ENCODE measurements around the gene DNAAF8. TPM values are rescaled to one million over a fixed set of nuclear protein-coding genes. Genes with fewer than 3 reads are reported as not detected.

DNAAF8 gene
- polyA plus RNA-seq, 3 donors = 0.04 to 0.36 TPM; not detected in 1

DNA sequence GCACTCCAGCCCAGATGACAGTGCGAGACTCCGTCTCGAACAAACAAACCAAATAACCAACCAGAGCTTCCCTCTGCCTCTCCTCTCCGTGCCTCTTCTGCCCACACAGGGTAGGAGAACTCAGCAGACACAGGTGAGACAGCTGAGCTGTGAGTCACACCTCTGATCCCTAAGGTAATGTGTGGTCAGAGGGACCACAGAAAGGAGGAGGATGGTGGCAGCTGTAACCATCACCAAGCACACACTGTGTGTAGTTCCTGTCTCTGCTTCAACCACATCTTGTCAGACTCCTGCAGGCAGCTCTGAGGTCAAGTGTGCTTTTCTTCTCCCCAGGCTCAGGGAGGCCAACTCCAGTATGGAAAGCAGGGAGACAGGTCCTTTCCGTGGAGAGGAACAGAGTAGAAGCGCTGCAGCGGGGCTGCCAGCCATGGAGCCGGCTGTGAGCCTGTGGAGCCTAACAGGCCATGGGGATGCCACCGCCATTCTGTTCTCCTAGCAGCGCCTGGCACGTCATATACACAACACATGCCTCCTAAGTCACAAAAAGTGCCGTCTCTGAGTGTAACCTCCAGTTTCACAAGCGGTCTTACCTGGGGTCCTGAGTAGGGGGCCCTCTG is 33.8 kb upstream of the DNAAF8 start:
- peaks cover 67 to 91% of the 10 kb centered on the region in 2 donors for H3K36me3 ChIP-seq (replicated peaks in 1 of 2; ENCODE audit: control insufficient read depth in 1 of 2, insufficient read depth in 2 of 2, low read length in 2 of 2)
- intact Hi-C loops (cut with micrococcal nuclease) = no loop called here
- Mint-ChIP-seq H3K27me3 (ENCODE audit: low read depth in 3 of 3) (peaks cover 0 to 2% (median 0%) of the 10 kb centered on the region in 3 donors), H3K9me3 (no peaks in the 10 kb centered on the region), H3K27ac (peak overlapping the region in 2 of 7 donors; percentile 18 to 42), H3K4me1 (no peaks in the 10 kb centered on the region), H3K4me3 (no peak overlapping the region), H3K36me3 (peaks cover 46 to 87% of the 10 kb centered on the region in 2 donors)
- no peak overlapping the region for H3K9ac ChIP-seq (ENCODE audit: insufficient read depth, low read length, poor library complexity, severe bottlenecking)
- H3K27ac ChIP-seq (ENCODE audit: low read depth in 1 of 2, low read length in 2 of 2) = no peak overlapping the region
- no peak overlapping the region for H3K4me2 ChIP-seq (replicated peaks; ENCODE audit: extremely low read depth, low read length, poor library complexity, severe bottlenecking)
- peaks cover 7% of the 10 kb centered on the region for H4K20me1 ChIP-seq (ENCODE audit: insufficient read depth, low read length)
- H3K9me3 ChIP-seq (replicated peaks in 1 of 2; ENCODE audit: control insufficient read depth in 1 of 2, insufficient read depth in 1 of 2, low read length in 2 of 2) = no peaks in the 10 kb centered on the region
- no peak overlapping the region for H3K4me3 ChIP-seq (replicated peaks in 1 of 3; ENCODE audit: low read depth in 2 of 3, low read length in 3 of 3)
- peaks cover 6% of the 10 kb centered on the region for H3K79me2 ChIP-seq (ENCODE audit: insufficient read depth, low read length)
- TF ChIP-seq CTCF (IDR thresholded peaks at IDR 0.05) = no peak
- H2AFZ ChIP-seq (ENCODE audit: insufficient read depth, low read depth, low read length, poor library complexity, severe bottlenecking) = no peak overlapping the region
- H3K4me1 ChIP-seq (ENCODE audit: control insufficient read depth in 1 of 2, insufficient read depth in 2 of 2, low read length in 2 of 2) = no peaks in the 10 kb centered on the region
- no peak for DNase-seq
- H3K27me3 ChIP-seq (ENCODE audit: control insufficient read depth in 2 of 2, insufficient read depth in 2 of 2, low read length in 2 of 2) = no peaks in the 10 kb centered on the region
- WGBS (ENCODE audit: insufficient coverage) = 91% methylated on average over 5 of the region's 13 CpGs

GRCh38 chr16:4700997-4701743 is 33.2 kb upstream of the DNAAF8 start:
- Histone ChIP-seq H3K27ac (ENCODE audit: low read depth in 1 of 2, low read length in 2 of 2) (no peak overlapping the region), H3K79me2 (ENCODE audit: insufficient read depth, low read length) (no peaks in the 10 kb centered on the region), H3K4me2 (replicated peaks; ENCODE audit: extremely low read depth, low read length, poor library complexity, severe bottlenecking) (no peak overlapping the region), H3K9ac (ENCODE audit: insufficient read depth, low read length, poor library complexity, severe bottlenecking) (no peak overlapping the region), H3K9me3 (replicated peaks in 1 of 2; ENCODE audit: control insufficient read depth in 1 of 2, insufficient read depth in 1 of 2, low read length in 2 of 2) (no peaks in the 10 kb centered on the region), H2AFZ (ENCODE audit: insufficient read depth, low read depth, low read length, poor library complexity, severe bottlenecking) (no peak overlapping the region), H3K4me1 (ENCODE audit: control insufficient read depth in 1 of 2, insufficient read depth in 2 of 2, low read length in 2 of 2) (no peaks in the 10 kb centered on the region), H3K4me3 (replicated peaks in 1 of 3; ENCODE audit: low read depth in 2 of 3, low read length in 3 of 3) (no peak overlapping the region), H3K36me3 (replicated peaks in 1 of 2; ENCODE audit: control insufficient read depth in 1 of 2, insufficient read depth in 2 of 2, low read length in 2 of 2) (peaks cover 60 to 85% of the 10 kb centered on the region in 2 donors), H4K20me1 (ENCODE audit: insufficient read depth, low read length) (peaks cover under 1% of the 10 kb centered on the region), H3K27me3 (ENCODE audit: control insufficient read depth in 2 of 2, insufficient read depth in 2 of 2, low read length in 2 of 2) (no peaks in the 10 kb centered on the region)
- Mint-ChIP-seq H3K27ac (peak overlapping the region in 1 of 7 donors; percentile 18), H3K4me1 (no peaks in the 10 kb centered on the region), H3K9me3 (no peaks in the 10 kb centered on the region), H3K4me3 (no peak overlapping the region), H3K27me3 (ENCODE audit: low read depth in 3 of 3) (peaks cover 0 to 2% (median 0%) of the 10 kb centered on the region in 3 donors), H3K36me3 (peaks cover 41 to 85% of the 10 kb centered on the region in 2 donors)
- intact Hi-C loops (cut with micrococcal nuclease) = no loop called here
- WGBS (ENCODE audit: insufficient coverage) = 90% methylated on average over 26 of the region's 33 CpGs
- TF ChIP-seq CTCF (IDR thresholded peaks at IDR 0.05) = no peak
- DNase-seq = no peak
